Measurements from ENCODE around the gene WDFY3.

Gene WDFY3, protein sequence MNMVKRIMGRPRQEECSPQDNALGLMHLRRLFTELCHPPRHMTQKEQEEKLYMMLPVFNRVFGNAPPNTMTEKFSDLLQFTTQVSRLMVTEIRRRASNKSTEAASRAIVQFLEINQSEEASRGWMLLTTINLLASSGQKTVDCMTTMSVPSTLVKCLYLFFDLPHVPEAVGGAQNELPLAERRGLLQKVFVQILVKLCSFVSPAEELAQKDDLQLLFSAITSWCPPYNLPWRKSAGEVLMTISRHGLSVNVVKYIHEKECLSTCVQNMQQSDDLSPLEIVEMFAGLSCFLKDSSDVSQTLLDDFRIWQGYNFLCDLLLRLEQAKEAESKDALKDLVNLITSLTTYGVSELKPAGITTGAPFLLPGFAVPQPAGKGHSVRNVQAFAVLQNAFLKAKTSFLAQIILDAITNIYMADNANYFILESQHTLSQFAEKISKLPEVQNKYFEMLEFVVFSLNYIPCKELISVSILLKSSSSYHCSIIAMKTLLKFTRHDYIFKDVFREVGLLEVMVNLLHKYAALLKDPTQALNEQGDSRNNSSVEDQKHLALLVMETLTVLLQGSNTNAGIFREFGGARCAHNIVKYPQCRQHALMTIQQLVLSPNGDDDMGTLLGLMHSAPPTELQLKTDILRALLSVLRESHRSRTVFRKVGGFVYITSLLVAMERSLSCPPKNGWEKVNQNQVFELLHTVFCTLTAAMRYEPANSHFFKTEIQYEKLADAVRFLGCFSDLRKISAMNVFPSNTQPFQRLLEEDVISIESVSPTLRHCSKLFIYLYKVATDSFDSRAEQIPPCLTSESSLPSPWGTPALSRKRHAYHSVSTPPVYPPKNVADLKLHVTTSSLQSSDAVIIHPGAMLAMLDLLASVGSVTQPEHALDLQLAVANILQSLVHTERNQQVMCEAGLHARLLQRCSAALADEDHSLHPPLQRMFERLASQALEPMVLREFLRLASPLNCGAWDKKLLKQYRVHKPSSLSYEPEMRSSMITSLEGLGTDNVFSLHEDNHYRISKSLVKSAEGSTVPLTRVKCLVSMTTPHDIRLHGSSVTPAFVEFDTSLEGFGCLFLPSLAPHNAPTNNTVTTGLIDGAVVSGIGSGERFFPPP (N-terminal part only)

GRCh38 chr4:84966382-84967242, at the start of gene WDFY3:
Gene WDFY3, minus strand, starts transcription at chr4:84966690. Its CDS starts 106,099 bp downstream, at chr4:84860591.
- DNase-seq (ENCODE audit: low read depth in 2 of 2) = peak in 1 of 2 donors; percentile 2

DNA sequence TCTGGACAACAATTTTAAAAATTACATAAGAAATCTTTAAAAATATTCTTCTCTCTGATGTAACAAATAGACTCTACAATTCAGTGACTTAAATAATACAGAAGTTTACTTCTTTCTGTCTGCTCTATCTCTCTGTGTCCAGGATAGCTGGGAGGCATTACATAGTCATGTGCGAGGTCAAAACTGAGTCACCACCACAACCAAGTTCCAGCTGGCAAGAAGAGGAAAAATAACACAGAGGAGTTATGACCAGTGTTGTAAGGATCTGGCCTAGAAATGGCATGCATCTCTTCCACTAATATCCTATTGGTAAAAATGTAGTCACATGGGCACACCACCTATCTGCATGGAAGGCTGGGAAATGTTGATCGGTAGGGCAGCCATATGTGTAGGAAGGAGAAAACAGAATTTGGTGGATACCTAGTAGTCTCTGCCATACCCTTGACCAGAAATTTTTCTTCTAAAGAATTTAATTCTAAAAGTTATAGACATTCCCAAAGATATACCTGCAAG, 39.4 kb upstream of the WDFY3 start:
- no peak for DNase-seq (ENCODE audit: low read depth in 2 of 2)

- no peak for DNase-seq (ENCODE audit: low read depth in 2 of 2)
These were observed 33.9 kb upstream of the WDFY3 start for GRCh38 chr4:85000343-85000742.

GRCh38 chr4:84995386-84995785, 28.9 kb upstream of the WDFY3 start:
- DNase-seq (ENCODE audit: low read depth in 2 of 2) = no peak

GRCh38 chr4:84994280-84994679, 27.8 kb upstream of the WDFY3 start:
- DNase-seq (ENCODE audit: low read depth in 2 of 2) = no peak

GRCh38 chr4:84985952-84986351, 19.5 kb upstream of the WDFY3 start:
- no peak for DNase-seq (ENCODE audit: low read depth in 2 of 2)

GRCh38 chr4:84977396-84977795, 10.9 kb upstream of the WDFY3 start:
- DNase-seq (ENCODE audit: low read depth in 2 of 2) = no peak

- DNase-seq (ENCODE audit: low read depth in 2 of 2) = no peak
These were observed 7.4 kb upstream of the WDFY3 start for GRCh38 chr4:84973856-84974255.

DNA sequence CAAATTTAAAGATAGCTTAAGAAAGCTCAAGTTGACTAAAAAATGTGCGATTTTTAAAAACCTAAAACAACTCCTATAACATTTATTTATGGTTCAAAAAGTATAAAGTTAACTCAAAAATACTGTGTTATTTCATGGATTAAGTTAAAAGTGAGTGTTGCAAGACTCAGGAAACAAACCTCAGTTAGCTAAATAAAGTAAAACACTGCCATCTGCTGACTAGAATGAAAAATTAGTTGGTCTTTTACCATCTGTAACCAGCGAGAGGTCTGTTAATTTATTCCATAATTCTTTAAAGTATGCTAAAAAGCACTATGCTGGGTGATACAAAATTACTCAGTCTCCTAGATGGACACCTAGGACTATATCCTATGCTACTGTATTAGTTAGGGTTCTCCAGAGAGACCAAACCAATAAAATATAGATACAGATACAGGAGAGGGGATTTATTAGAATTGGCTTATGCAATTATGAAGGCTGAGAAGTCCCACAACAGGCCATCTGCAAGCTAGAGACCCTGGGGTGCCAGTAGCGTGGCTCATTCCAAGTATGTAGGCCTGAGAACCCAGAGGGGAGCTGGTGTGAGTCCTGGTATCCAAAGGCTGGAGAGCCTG, 4.9 kb upstream of the WDFY3 start:
- DNase-seq (ENCODE audit: low read depth in 2 of 2) = no peak

DNA sequence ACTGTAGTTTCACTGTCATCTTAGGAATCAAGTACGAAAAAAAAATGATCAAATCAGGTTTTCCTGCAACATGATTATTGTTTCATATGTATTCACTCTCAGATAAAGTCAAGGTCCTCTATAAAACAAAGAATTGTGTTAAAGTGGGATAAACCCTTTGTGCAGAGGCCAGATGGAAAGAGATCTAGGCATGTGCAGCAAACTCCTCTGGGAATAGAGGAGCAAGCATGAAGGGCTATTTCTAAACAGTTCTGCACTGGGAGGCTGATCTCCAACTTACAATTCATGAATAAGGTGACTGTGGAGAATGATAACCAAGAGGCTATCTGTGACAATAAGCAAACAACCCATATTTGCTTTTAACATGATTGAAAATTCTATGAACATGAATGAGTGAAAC, 2.4 kb upstream of the WDFY3 start:
- no peak for DNase-seq (ENCODE audit: low read depth in 2 of 2)

DNA sequence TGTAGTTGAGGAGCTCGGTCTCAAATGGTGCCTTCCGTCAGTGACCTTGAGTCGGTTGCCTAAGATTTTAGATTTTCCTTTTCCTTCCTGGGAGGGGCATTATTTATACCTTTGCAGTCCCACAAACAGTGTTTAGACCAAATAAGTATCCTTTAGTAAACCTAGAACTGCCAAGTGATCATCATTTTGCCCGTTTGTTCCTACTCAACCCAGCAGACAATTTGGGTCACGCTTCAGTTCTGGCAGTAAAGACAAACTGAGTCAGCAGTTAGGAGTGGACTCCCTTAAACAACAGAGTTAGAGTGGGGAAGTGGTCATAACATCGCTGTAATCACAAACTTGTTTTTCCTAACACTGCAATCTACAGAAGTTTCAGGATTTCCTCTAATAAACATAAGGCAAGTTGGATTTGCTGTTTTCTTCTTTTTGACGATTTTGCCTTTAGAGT, 777 bp upstream of the WDFY3 start:
- DNase-seq (ENCODE audit: low read depth in 2 of 2) = no peak

GRCh38 chr4:84965553-84966381, 723 bp downstream of the WDFY3 start:
- DNase-seq (ENCODE audit: low read depth in 2 of 2) = no peak

- no peak for DNase-seq (ENCODE audit: low read depth in 2 of 2)
These were observed 1.4 kb downstream of the WDFY3 start for GRCh38 chr4:84964995-84965552.

DNA sequence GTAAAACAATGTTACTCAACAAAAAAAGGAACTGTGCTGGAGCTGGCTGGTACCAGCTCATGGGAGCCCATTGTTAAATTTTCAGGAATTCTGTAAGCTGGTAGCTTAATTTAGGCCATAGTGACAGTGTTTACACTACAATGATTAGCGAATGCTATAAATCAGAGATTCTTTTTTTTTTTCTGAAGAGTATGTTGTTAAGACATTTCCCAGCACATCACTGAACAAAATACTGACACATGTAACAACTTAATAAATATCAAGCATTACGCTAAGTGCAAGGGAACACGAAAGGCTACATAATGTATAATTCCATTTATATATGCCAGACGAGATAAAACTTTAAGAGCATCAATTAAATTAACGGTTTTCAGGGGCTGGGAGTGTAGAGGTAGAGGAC, 4.4 kb downstream of the WDFY3 start:
- DNase-seq (ENCODE audit: low read depth in 2 of 2) = no peak

DNA sequence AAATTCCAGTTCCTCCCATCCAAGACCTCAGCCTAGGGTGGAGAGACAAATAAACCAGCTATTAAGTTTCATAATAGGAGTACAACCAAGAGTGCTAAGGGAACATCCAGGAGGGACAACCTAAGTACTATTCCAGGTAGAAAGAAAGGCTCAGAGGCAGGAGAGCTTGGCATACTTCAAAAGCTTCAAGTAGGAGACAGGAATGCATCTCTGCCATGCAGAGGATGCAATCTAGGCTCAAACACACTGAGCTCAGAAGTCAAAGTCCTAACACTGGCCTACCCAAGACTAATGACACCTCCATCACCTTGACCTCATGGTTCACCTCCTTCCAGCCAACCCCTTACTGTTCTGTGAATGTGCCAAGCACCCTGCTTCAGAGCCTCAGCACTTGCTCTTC, 8.1 kb downstream of the WDFY3 start:
- DNase-seq (ENCODE audit: low read depth in 2 of 2) = no peak

GRCh38 chr4:84957514-84958420, 8.7 kb downstream of the WDFY3 start:
- DNase-seq (ENCODE audit: low read depth in 2 of 2) = no peak

DNA sequence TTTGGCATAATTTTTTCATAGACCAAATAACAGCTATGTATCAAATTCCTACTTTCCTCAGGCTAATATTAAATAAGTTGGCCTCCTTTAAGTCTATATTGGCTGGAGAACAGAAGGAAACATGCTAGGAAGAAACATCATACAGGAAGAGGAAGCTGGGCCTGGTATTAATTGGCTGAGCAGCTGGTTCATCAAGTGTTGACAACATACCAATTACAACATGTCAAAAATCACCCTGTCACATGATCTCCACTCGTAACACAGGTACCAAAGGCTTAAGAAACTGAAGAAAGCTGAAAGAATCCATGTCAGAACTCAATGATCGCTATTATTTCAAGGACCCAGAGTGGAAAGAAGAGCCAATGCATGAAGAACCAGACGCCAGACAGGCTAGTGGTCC, 10.5 kb downstream of the WDFY3 start:
- DNase-seq (ENCODE audit: low read depth in 2 of 2) = no peak

- no peak for DNase-seq (ENCODE audit: low read depth in 2 of 2)
These were observed 11.4 kb downstream of the WDFY3 start for GRCh38 chr4:84954982-84955567.
